SK-N-MC (cell line): Measurements from ENCODE around the gene FER.

ENCODE experiments used
- DNase-seq: peaks from one replicate; pipeline ENCODE4 v3.0.0-alpha.2; 2011; ENCODE audit warnings: low read depth, low spot score
- H3K27ac ChIP-seq: fragments of 200-600 bp; sonication (generic); 2 replicates; pipeline ENCODE4 v1.5.1; 2016; ENCODE audit warnings: mixed run types
- H3K36me3 ChIP-seq: fragments of 200-600 bp; sonication (generic); 2 replicates; pipeline ENCODE4 v1.6.1; 2017; ENCODE audit warnings: antibody characterized with exemption, low read length, mixed read lengths; ENCODE audit not compliant: insufficient read depth
- H3K4me3 ChIP-seq: fragments of 200-600 bp; sonication (generic); 2 replicates; pipeline ENCODE4 v1.5.1; 2016
- H3K9ac ChIP-seq: fragments of 200-600 bp; sonication (generic); 2 replicates; pipeline ENCODE4 v1.8.0; 2017; ENCODE audit warnings: mixed run types, mixed read lengths; ENCODE audit not compliant: insufficient read length
- H3K9me3 ChIP-seq: fragments of 200-600 bp; sonication (generic); 2 replicates; pipeline ENCODE4 v1.6.1; 2017; ENCODE audit warnings: low read depth, mild to moderate bottlenecking, antibody characterized with exemption, low read length, moderate library complexity, mixed read lengths
- EZH2 ChIP-seq: fragments of 200-600 bp; sonication (generic); IDR thresholded peaks from one replicate; pipeline ENCODE4 v1.6.1; 2017; ENCODE audit warnings: antibody characterized with exemption
- FOXP2 ChIP-seq: optimal IDR thresholded peaks from 2 replicates; pipeline ENCODE3; 2011; ENCODE audit warnings: mild to moderate bottlenecking, moderate library complexity; ENCODE audit not compliant: insufficient read depth; ENCODE audit errors: extremely low read length, control extremely low read depth
- POLR2AphosphoS5 ChIP-seq: IDR thresholded peaks from 2 replicates; pipeline ENCODE4 v1.6.1; 2012; ENCODE audit warnings: mild to moderate bottlenecking, low read depth, low read length, borderline replicate concordance

Gene FER

GRCh38 chr5:109199799-109200620, 452.3 kb downstream of the FER start:
- Histone ChIP-seq H3K36me3 (no peaks in the 10 kb centered on the region), H3K9ac (no peak overlapping the region), H3K9me3 (no peaks in the 10 kb centered on the region; the same call in 1 of the 2 replicates), H3K27ac (no peak overlapping the region), H3K4me3 (no peak overlapping the region)
- TF ChIP-seq FOXP2 (no peak), EZH2 (no peak), POLR2AphosphoS5 (no peak)
- no peak for DNase-seq

GRCh38 chr5:109215040-109215439, 467.3 kb downstream of the FER start:
- H3K9me3 ChIP-seq = no peaks in the 10 kb centered on the region; the same call in 1 of the 2 replicates
- H3K36me3 ChIP-seq = no peaks in the 10 kb centered on the region
- H3K9ac ChIP-seq = no peak overlapping the region
- no peak overlapping the region for H3K4me3 ChIP-seq
- no peak for TF ChIP-seq POLR2AphosphoS5
- TF ChIP-seq EZH2 = no peak
- no peak for TF ChIP-seq FOXP2
- no peak overlapping the region for H3K27ac ChIP-seq
- no peak for DNase-seq

GRCh38 chr5:109218818-109219217, 471.1 kb downstream of the FER start:
- H3K27ac ChIP-seq = no peak overlapping the region
- H3K4me3 ChIP-seq = no peak overlapping the region
- no peaks in the 10 kb centered on the region; the same call in 1 of the 2 replicates for H3K9me3 ChIP-seq
- no peak overlapping the region for H3K9ac ChIP-seq
- no peak for DNase-seq
- TF ChIP-seq POLR2AphosphoS5 (no peak), EZH2 (no peak), FOXP2 (no peak)
- no peaks in the 10 kb centered on the region for H3K36me3 ChIP-seq

- H3K9ac ChIP-seq = no peak overlapping the region
- H3K36me3 ChIP-seq = no peaks in the 10 kb centered on the region
- DNase-seq = no peak
- TF ChIP-seq EZH2 (no peak), FOXP2 (no peak), POLR2AphosphoS5 (no peak)
- no peak overlapping the region for H3K27ac ChIP-seq
- H3K4me3 ChIP-seq = no peak overlapping the region
- H3K9me3 ChIP-seq = no peaks in the 10 kb centered on the region; the same call in 1 of the 2 replicates
Measured at GRCh38 chr5:109223531-109223930, 475.8 kb downstream of the FER start.

- Histone ChIP-seq H3K9me3 (no peaks in the 10 kb centered on the region; the same call in 1 of the 2 replicates), H3K36me3 (no peaks in the 10 kb centered on the region), H3K9ac (no peak overlapping the region), H3K4me3 (no peak overlapping the region), H3K27ac (no peak overlapping the region)
- DNase-seq = no peak
- no peak for TF ChIP-seq POLR2AphosphoS5
- no peak for TF ChIP-seq FOXP2
- TF ChIP-seq EZH2 = no peak
Measured at GRCh38 chr5:109224276-109224882, 476.7 kb downstream of the FER start.

- no peaks in the 10 kb centered on the region for H3K9me3 ChIP-seq
- H3K9ac ChIP-seq = no peak overlapping the region
- TF ChIP-seq EZH2 = no peak
- TF ChIP-seq POLR2AphosphoS5 = no peak
- TF ChIP-seq FOXP2 = no peak
- H3K4me3 ChIP-seq = no peak overlapping the region
- no peak for DNase-seq
- no peak overlapping the region for H3K27ac ChIP-seq
- no peaks in the 10 kb centered on the region for H3K36me3 ChIP-seq
Measured at GRCh38 chr5:109225716-109226625, 478.3 kb downstream of the FER start.

- TF ChIP-seq POLR2AphosphoS5 = no peak
- H3K9me3 ChIP-seq = no peaks in the 10 kb centered on the region
- no peaks in the 10 kb centered on the region for H3K36me3 ChIP-seq
- no peak overlapping the region for H3K27ac ChIP-seq
- DNase-seq = no peak
- H3K4me3 ChIP-seq = no peak overlapping the region
- no peak overlapping the region for H3K9ac ChIP-seq
Measured at GRCh38 chr5:109230369-109230768, 482.7 kb downstream of the FER start.

GRCh38 chr5:109231331-109231730, 483.6 kb downstream of the FER start:
- H3K9me3 ChIP-seq = no peaks in the 10 kb centered on the region
- no peak overlapping the region for H3K9ac ChIP-seq
- H3K27ac ChIP-seq = no peak overlapping the region
- H3K36me3 ChIP-seq = no peaks in the 10 kb centered on the region
- no peak for TF ChIP-seq POLR2AphosphoS5
- TF ChIP-seq EZH2 = no peak
- TF ChIP-seq FOXP2 = no peak
- no peak overlapping the region for H3K4me3 ChIP-seq
- no peak for DNase-seq

- no peak for TF ChIP-seq POLR2AphosphoS5
- TF ChIP-seq EZH2 = no peak
- TF ChIP-seq FOXP2 = no peak
- DNase-seq = no peak
- Histone ChIP-seq H3K27ac (no peak overlapping the region), H3K4me3 (no peak overlapping the region), H3K36me3 (no peaks in the 10 kb centered on the region), H3K9ac (no peak overlapping the region), H3K9me3 (no peaks in the 10 kb centered on the region)
Measured at GRCh38 chr5:109234381-109234780, 486.7 kb downstream of the FER start.
